GM12878 (cell line): ENCODE results near the gene OTULIN. TPM values are rescaled to one million over a fixed set of nuclear protein-coding genes. Genes with fewer than 3 reads are reported as not detected.

ENCODE experiments used
- ATAC-seq: fragments of 200-7000 bp; cut with Tn5 transposase; 3 replicates; pipeline ENCODE4 v1.9.1; 2020; ENCODE audit warnings: mild to moderate bottlenecking, moderate library complexity
- BruUV-seq: library from RNA; stranded (reverse); fragments of 400-500 nt; replicated peaks from 2 replicates; lab custom pipeline; 2021; lab: Mats Ljungman, UMichigan
- CTCF ChIA-PET: fragments of 300-600 bp; sonication (Branson Sonifier 250); formaldehyde crosslinking; extraction: SDS; loops from one replicate; lab custom pipeline; 2021; ENCODE audit warnings: inconsistent platforms; lab: Yijun Ruan, JAX
- POLR2A ChIA-PET: fragments of 350-600 bp; formaldehyde crosslinking; extraction: SDS; loops from one replicate; lab custom pipeline; 2021; ENCODE audit warnings: inconsistent platforms; lab: Charles Lee
- RAD21 ChIA-PET: fragments of 300-600 bp; sonication (Branson Sonifier 250); formaldehyde crosslinking; loops from one replicate; lab custom pipeline; 2023; ENCODE audit warnings: antibody characterized with exemption; ENCODE audit not compliant: unreplicated experiment; lab: Charles Lee
- SMC1A ChIA-PET: fragments of 300-600 bp; sonication (Branson Sonifier 250); formaldehyde crosslinking; loops from one replicate; lab custom pipeline; 2023; ENCODE audit not compliant: unreplicated experiment, uncharacterized antibody; lab: Charles Lee
- DNase-seq: peaks from one replicate; pipeline ENCODE4 v3.0.0-alpha.2; 2011; ENCODE audit warnings: low read depth, low spot score
- FAIRE-seq: peaks from 3 replicates; lab custom pipeline; 2011; peaks lifted over from hg19 to GRCh38; lab: Jason Lieb, UNC
- H2AFZ ChIP-seq: 2 replicates; pipeline ENCODE4 v1.6.0; 2011; ENCODE audit warnings: low read depth, low read length, control low read depth; ENCODE audit not compliant: control insufficient read depth
- H3K27ac ChIP-seq: 2 replicates; pipeline ENCODE4 v1.5.1; 2011; ENCODE audit warnings: control low read depth; ENCODE audit not compliant: control insufficient read depth, insufficient read depth
- H3K27me3 ChIP-seq, 2 experiments: replicated peaks in 1 of 2; 2 replicates each; pipeline versions ENCODE4 v1.6.0 to v1.6.1; 2011; ENCODE audit warnings: low read length in 1 of 2; ENCODE audit not compliant: control insufficient read depth in 2 of 2, insufficient read depth in 2 of 2
- H3K36me3 ChIP-seq, 2 experiments: 2 replicates each; pipeline ENCODE4 v1.5.1; 2011; ENCODE audit warnings: low read length in 1 of 2; ENCODE audit not compliant: control insufficient read depth in 2 of 2, insufficient read depth in 2 of 2
- H3K4me1 ChIP-seq: 2 replicates; pipeline ENCODE4 v1.6.1; 2011; ENCODE audit warnings: mild to moderate bottlenecking, low read length, moderate library complexity, mixed read lengths; ENCODE audit not compliant: control insufficient read depth, insufficient read depth
- H3K4me2 ChIP-seq: 2 replicates; pipeline ENCODE4 v1.6.0; 2011; ENCODE audit warnings: control low read depth; ENCODE audit not compliant: control insufficient read depth, insufficient read depth
- H3K4me3 ChIP-seq: fragments of 200-600 bp; sonication (generic); 2 replicates; pipeline ENCODE4 v1.5.1; 2016
- H3K79me2 ChIP-seq: 2 replicates; pipeline ENCODE4 v1.6.0; 2011; ENCODE audit warnings: low read length; ENCODE audit not compliant: control insufficient read depth, insufficient read depth
- H3K9ac ChIP-seq: 2 replicates; pipeline ENCODE4 v1.8.0; 2011; ENCODE audit warnings: low read length, control low read depth, mixed read lengths; ENCODE audit not compliant: control insufficient read depth, insufficient read depth
- H3K9me3 ChIP-seq: replicated peaks from 3 replicates; pipeline ENCODE4 v1.5.1; 2011; ENCODE audit warnings: mild to moderate bottlenecking, low read length; ENCODE audit not compliant: control insufficient read depth, insufficient read depth
- H4K20me1 ChIP-seq: 2 replicates; pipeline ENCODE4 v1.6.0; 2011; ENCODE audit not compliant: control insufficient read depth, insufficient read depth
- CEBPB ChIP-seq, 2 experiments: fragments of 150-350 bp in 1 of 2; IDR thresholded peaks; 2 replicates each; pipeline ENCODE4 v1.6.1; 2012 to 2014; ENCODE audit warnings: low read depth in 2 of 2, low read length in 2 of 2, borderline replicate concordance in 1 of 2, inconsistent platforms in 1 of 2
- CREB1 ChIP-seq: IDR thresholded peaks from 2 replicates; pipeline ENCODE4 v1.6.1; 2012; ENCODE audit warnings: low read depth, mild to moderate bottlenecking, inconsistent platforms
- ELK1 ChIP-seq: IDR thresholded peaks from 2 replicates; pipeline ENCODE4 v1.6.1; 2012; ENCODE audit warnings: low read depth, low read length, improper control_type of control experiment
- JUND ChIP-seq: IDR thresholded peaks from 2 replicates; pipeline ENCODE4 v1.6.1; 2012; ENCODE audit warnings: low read depth, mild to moderate bottlenecking, low read length, improper control_type of control experiment, moderate library complexity
- KDM1A ChIP-seq: fragments of 200-600 bp; sonication (generic); IDR thresholded peaks from 2 replicates; pipeline ENCODE4 v1.6.1; 2016; ENCODE audit warnings: borderline replicate concordance
- LARP7 ChIP-seq: fragments of 450-650 bp; IDR thresholded peaks from 2 replicates; pipeline ENCODE4 v1.6.1; 2017; ENCODE audit warnings: mild to moderate bottlenecking
- PBX3 ChIP-seq: IDR thresholded peaks from 2 replicates; pipeline ENCODE4 v1.6.1; 2011; ENCODE audit warnings: mild to moderate bottlenecking, low read depth, low read length, moderate library complexity; ENCODE audit not compliant: insufficient replicate concordance
- SMARCA5 ChIP-seq: fragments of 450-650 bp; IDR thresholded peaks from 2 replicates; pipeline ENCODE4 v1.6.1; 2017; ENCODE audit warnings: mild to moderate bottlenecking
- WGBS: methylation state at CpG from one replicate; pipeline ENCODE4 v1.1.6; 2016; ENCODE audit warnings: low lambda C conversion rate; ENCODE audit not compliant: insufficient replicate concordance, insufficient coverage; ENCODE audit errors: missing lambda C conversion rate; 5-methylcytosine and 5-hydroxymethylcytosine counted together
- in situ Hi-C: fragments of 300-500 bp; cut with MboI; formaldehyde crosslinking; loops from 9 replicates; pipeline ENCODE4 v1.14.3; 2018; ENCODE audit warnings: mixed read lengths
- intact Hi-C: fragments of 100-400 bp; cut with micrococcal nuclease; formaldehyde crosslinking; loops from one replicate; pipeline ENCODE4 v1.14.2; 2022; ENCODE audit not compliant: unreplicated experiment
- polyA plus RNA-seq, 11 experiments: library from polyadenylated mRNA; depleted of rRNA in 4 of 11; unstranded in 6 of 11; stranded (reverse) in 5 of 11; fragments of >200 nt; fragmentation: Nextera tagmentation in 4 of 11; fragmentation: Illumina TruSeq in 1 of 11; extraction: Ambion mirVana in 4 of 11; extraction: Trizol in 1 of 11; gene quantifications; 1 replicate in 1 of 11; 2 replicates in 10 of 11; pipeline versions ENCODE4 v1.2.1 to v1.2.3, GENCODE V29; 2011 to 2016; ENCODE audit warnings: inconsistent platforms in 2 of 11, missing spikeins in 2 of 11, low read depth in 1 of 11
- total RNA-seq, 4 experiments: library from RNA; depleted of rRNA in 3 of 4; stranded (reverse); fragments of >200 nt in 3 of 4; fragmentation: Illumina TruSeq in 1 of 4; extraction: Trizol in 1 of 4; gene quantifications; 2 replicates each; pipeline versions ENCODE4 v1.2.1 to v1.2.3, GENCODE V29; 2013 to 2021

Gene OTULIN
- total and polyA plus RNA-seq, 10 of the 15 experiments (the other 5 are each of a cell fraction or from before 2014, with no cell fraction given): 6.6 to 70.5 (median 28.7) TPM

- no peak for TF ChIP-seq LARP7
Measured at GRCh38 chr5:14650052-14650451, 14.5 kb upstream of the OTULIN start (continued).

- SMC1A ChIA-PET: interaction anchor here (0.9 to 2.5 kb wide), 6 partner anchors 10 to 547 kb away, joined by 3 to 8 read pairs (median 4); no protein-coding TSS in a partner anchor
- intact Hi-C loops (no loop called here), in situ Hi-C loops (loop anchor here (25.0 kb wide), 1 partner anchor 493 kb away; no protein-coding TSS in a partner anchor)
- H3K4me2 ChIP-seq: no peak overlapping the region
- no peak for DNase-seq
- no peaks in the 10 kb centered on the region for H3K27me3 ChIP-seq
- no peak overlapping the region for H3K27ac ChIP-seq
- 0 out of 2 replicates have a peak, but pooled peaks cover 3% of the 10 kb centered on the region for H3K4me1 ChIP-seq
- no peak for FAIRE-seq
- POLR2A ChIA-PET: interaction anchor here (0.7 to 1.7 kb wide), 3 partner anchors 9 to 17 kb away, joined by 3 read pairs; no protein-coding TSS in a partner anchor
- TF ChIP-seq KDM1A (no peak), JUND (no peak), ELK1 (no peak), CREB1 (no peak), PBX3 (no peak), SMARCA5 (no peak), CEBPB (IDR thresholded peaks at IDR 0.05; ENCODE audit: borderline replicate concordance in 1 of 2, low read depth in 2 of 2, low read length in 2 of 2) (no peak)
- TF ChIP-seq, all 136 proteins: peak for 0
- ATAC-seq: no peak
- WGBS: 37% methylated on average over 4 of the region's 4 CpGs
- ChIA-PET CTCF (interaction anchor here (0.9 to 1.5 kb wide), 7 partner anchors 20 to 666 kb away, joined by 3 to 5 read pairs (median 4); no protein-coding TSS in a partner anchor), RAD21 (interaction anchor here (0.8 to 1.6 kb wide), 2 partner anchors 10 to 17 kb away, joined by 4 to 5 read pairs; no protein-coding TSS in a partner anchor)
- no peaks in the 10 kb centered on the region for H3K36me3 ChIP-seq
- no peaks in the 10 kb centered on the region for H4K20me1 ChIP-seq
- no peak overlapping the region for H3K4me3 ChIP-seq
- H3K9ac ChIP-seq: no peak overlapping the region
- no TSS peak for BruUV-seq
- no peak overlapping the region for H2AFZ ChIP-seq
- H3K79me2 ChIP-seq: no peaks in the 10 kb centered on the region
- H3K9me3 ChIP-seq: no peaks in the 10 kb centered on the region; the same call in 2 of the 3 replicates
Measured at GRCh38 chr5:14655146-14655741, 9.3 kb upstream of the OTULIN start.
